HepG2 (cell line): ENCODE results near the gene ZNF624. TPM values are rescaled to one million over a fixed set of nuclear protein-coding genes. Genes with fewer than 3 reads are reported as not detected.

Source experiments
- ATAC-seq: fragments of 200-7000 bp; cut with Tn5 transposase; 3 replicates; pipeline ENCODE4 v1.9.1; 2020; ENCODE audit warnings: mild to moderate bottlenecking, moderate library complexity
- BruUV-seq: library from RNA; stranded (reverse); fragments of 400-500 nt; replicated peaks from 2 replicates; lab custom pipeline; 2021; lab: Mats Ljungman, UMichigan
- CTCF ChIA-PET: fragments of 300-600 bp; formaldehyde crosslinking; extraction: SDS; loops from one replicate; lab custom pipeline; 2021; ENCODE audit warnings: low total read pairs, inconsistent platforms, low intra/inter-chr PET ratio; lab: Yijun Ruan, JAX
- POLR2A ChIA-PET: fragments of 350-600 bp; sonication (Branson Sonifier 250); formaldehyde crosslinking; loops from one replicate; lab custom pipeline; 2020; ENCODE audit warnings: antibody characterized with exemption, inconsistent platforms; lab: Yijun Ruan, JAX
- DNase-seq: peaks from one replicate; pipeline ENCODE4 v3.0.0-alpha.2; 2015; ENCODE audit warnings: low spot score
- FAIRE-seq: peaks from 3 replicates; lab custom pipeline; 2011; peaks lifted over from hg19 to GRCh38; lab: Jason Lieb, UNC
- H2AFZ ChIP-seq: one replicate; pipeline ENCODE4 v1.6.1; 2011; ENCODE audit warnings: low read length, inconsistent platforms
- H3K27ac ChIP-seq: fragments of 300-600 bp; 3 replicates; pipeline ENCODE4 v1.8.0; 2011; ENCODE audit warnings: mixed run types, mild to moderate bottlenecking, mixed read lengths, low read length, inconsistent platforms; ENCODE audit not compliant: insufficient read depth; ENCODE audit errors: extremely low read length
- H3K27me3 ChIP-seq, 2 experiments: fragments of 200-600 bp in 1 of 2; 2 replicates in 1 of 2; 3 replicates in 1 of 2; pipeline versions ENCODE4 v1.6.0 to v1.8.0; 2011; ENCODE audit warnings: low read length in 2 of 2, mild to moderate bottlenecking in 2 of 2, moderate library complexity in 2 of 2, inconsistent platforms in 1 of 2; ENCODE audit not compliant: insufficient read depth in 2 of 2, control insufficient read depth in 1 of 2
- H3K36me3 ChIP-seq, 2 experiments: fragments of 200-600 bp in 1 of 2; replicated peaks in 1 of 2; 2 replicates in 1 of 2; 3 replicates in 1 of 2; pipeline versions ENCODE4 v1.5.1 to v1.8.0; 2011; ENCODE audit warnings: low read length in 2 of 2, inconsistent platforms in 1 of 2; ENCODE audit not compliant: insufficient read depth in 2 of 2, control insufficient read depth in 1 of 2
- H3K4me1 ChIP-seq: 2 replicates; pipeline ENCODE4 v1.5.1; 2012; ENCODE audit warnings: low read length, inconsistent platforms; ENCODE audit not compliant: insufficient read depth
- H3K4me2 ChIP-seq: 2 replicates; pipeline ENCODE4 v1.6.0; 2011; ENCODE audit warnings: low read depth, low read length, inconsistent platforms
- H3K4me3 ChIP-seq, 3 experiments: fragments of 200-600 bp in 1 of 3; sonication (generic), shearing (Covaris generic) in 1 of 3; replicated peaks in 1 of 3; 2 replicates each; pipeline ENCODE4 v1.5.1; 2011 to 2016; ENCODE audit warnings: low read length in 3 of 3, inconsistent platforms in 2 of 3, low read depth in 2 of 3, mild to moderate bottlenecking in 2 of 3, control low read depth in 1 of 3, mixed read lengths in 1 of 3; ENCODE audit not compliant: insufficient read depth in 1 of 3
- H3K79me2 ChIP-seq: one replicate; pipeline ENCODE4 v1.6.1; 2011; ENCODE audit warnings: low read length, inconsistent platforms; ENCODE audit not compliant: insufficient read depth
- H3K9ac ChIP-seq: 2 replicates; pipeline ENCODE4 v1.6.0; 2011; ENCODE audit warnings: mild to moderate bottlenecking, low read depth, low read length, inconsistent platforms; ENCODE audit not compliant: insufficient read depth
- H3K9me3 ChIP-seq: 2 replicates; pipeline ENCODE4 v1.5.1; 2012; ENCODE audit warnings: mild to moderate bottlenecking, low read length
- H4K20me1 ChIP-seq: 2 replicates; pipeline ENCODE4 v1.6.0; 2011; ENCODE audit warnings: inconsistent platforms, mild to moderate bottlenecking, low read length, moderate library complexity; ENCODE audit not compliant: insufficient read depth
- ARID2 ChIP-seq: sonication (generic); formaldehyde crosslinking; IDR thresholded peaks from 2 replicates; pipeline ENCODE4 v1.8.1; 2022; ENCODE audit warnings: mild to moderate bottlenecking, missing genetic modification reagents, borderline replicate concordance
- BRF2 ChIP-seq: sonication (generic); formaldehyde crosslinking; IDR thresholded peaks from 2 replicates; pipeline ENCODE4 v1.8.1; 2022; ENCODE audit warnings: mild to moderate bottlenecking, missing genetic modification reagents
- TEAD3 ChIP-seq: optimal IDR thresholded peaks from 2 replicates; pipeline ENCODE3; 2016; ENCODE audit warnings: borderline replicate concordance
- THAP11 ChIP-seq: IDR thresholded peaks from 2 replicates; pipeline ENCODE4 v1.6.1; 2016; ENCODE audit warnings: missing biosample characterization, missing genetic modification reagents
- TRAFD1 ChIP-seq: sonication (generic); formaldehyde crosslinking; IDR thresholded peaks from 2 replicates; pipeline ENCODE4 v1.5.1; 2020; ENCODE audit warnings: missing genetic modification reagents, mild to moderate bottlenecking, borderline replicate concordance
- XRCC5 ChIP-seq: fragments of 200-400 bp; formaldehyde crosslinking; optimal IDR thresholded peaks from 2 replicates; pipeline ENCODE3; 2017; ENCODE audit warnings: mild to moderate bottlenecking, low read length
- ZBTB2 ChIP-seq: sonication (generic); formaldehyde crosslinking; IDR thresholded peaks from 2 replicates; pipeline ENCODE4 v1.8.0; 2022; ENCODE audit warnings: low read depth, missing genetic modification reagents
- ZBTB3 ChIP-seq: sonication (generic); formaldehyde crosslinking; IDR thresholded peaks from 2 replicates; pipeline ENCODE4 v1.4.0; 2020; ENCODE audit warnings: low read depth, mild to moderate bottlenecking, moderate library complexity, missing genetic modification reagents, borderline replicate concordance
- ZNF446 ChIP-seq: sonication (generic); formaldehyde crosslinking; IDR thresholded peaks from 2 replicates; pipeline ENCODE4 v1.5.0; 2020; ENCODE audit warnings: mild to moderate bottlenecking, missing genetic modification reagents
- ZNF547 ChIP-seq: sonication (generic); formaldehyde crosslinking; IDR thresholded peaks from 2 replicates; pipeline ENCODE4 v1.5.1; 2020; ENCODE audit warnings: mild to moderate bottlenecking, missing genetic modification reagents
- ZNF704 ChIP-seq: sonication (generic); formaldehyde crosslinking; IDR thresholded peaks from 2 replicates; pipeline ENCODE4 v1.8.1; 2023; ENCODE audit warnings: mild to moderate bottlenecking, inconsistent platforms, moderate library complexity, missing genetic modification reagents, borderline replicate concordance
- ZNF737 ChIP-seq: sonication (generic); formaldehyde crosslinking; IDR thresholded peaks from 2 replicates; pipeline ENCODE4 v1.5.0; 2020; ENCODE audit warnings: missing genetic modification reagents, mild to moderate bottlenecking, borderline replicate concordance
- ZNF746 ChIP-seq: sonication (generic); formaldehyde crosslinking; IDR thresholded peaks from 2 replicates; pipeline ENCODE4 v1.8.0; 2022; ENCODE audit warnings: mild to moderate bottlenecking, missing genetic modification reagents
- WGBS: methylation state at CpG from one replicate; pipeline ENCODE4 v1.1.6; 2017; ENCODE audit warnings: low lambda C conversion rate; 5-methylcytosine and 5-hydroxymethylcytosine counted together
- in situ Hi-C: cut with HindIII; loops from 2 replicates; pipeline ENCODE4 v1.10.0; 2017; ENCODE audit warnings: low pct_unique_long_range_greater_than_20kb; ENCODE audit not compliant: extremely low pct_ligation_motif_present
- intact Hi-C: fragments of 100-400 bp; cut with micrococcal nuclease; formaldehyde crosslinking; loops from one replicate; pipeline ENCODE4 v1.10.0; 2022; ENCODE audit not compliant: unreplicated experiment
- polyA plus RNA-seq, 8 experiments: library from polyadenylated mRNA; depleted of rRNA in 3 of 8; stranded (reverse) in 7 of 8; unstranded in 1 of 8; fragments of >200 nt; fragmentation: Illumina TruSeq in 4 of 8; extraction: Trizol in 4 of 8; gene quantifications; 2 replicates each; pipeline versions ENCODE4 v1.2.1 to v1.2.3, GENCODE V29; 2011 to 2016; ENCODE audit warnings: low read depth in 4 of 8, missing spikeins in 1 of 8, mixed read lengths in 1 of 8; ENCODE audit not compliant: insufficient read depth in 1 of 8
- total RNA-seq, 5 experiments: library from RNA; depleted of rRNA; stranded (reverse); fragments of >200 nt; fragmentation: Illumina TruSeq; extraction: Trizol; gene quantifications; 2 replicates each; pipeline ENCODE4 v1.2.3, GENCODE V29; 2016; ENCODE audit warnings: low read depth in 1 of 5

Gene ZNF624
- total and polyA plus RNA-seq, 2 of the 13 experiments (the other 11 are each of a cell fraction or from before 2014, with no cell fraction given), result 0.75 to 3.5 TPM

- Histone ChIP-seq H3K4me1 (peaks cover 22% of the 10 kb centered on the region), H3K27me3 (peaks cover 0 to 21% of the 10 kb centered on the region in 2 experiments; a peak in 4 of 5 replicates), H3K9ac (peak overlapping the region; percentile 40; the same call in 1 of the 2 replicates), H3K27ac (no peak overlapping the region), H3K4me3 (peak overlapping the region; percentile 49 to 72 (median 51); a peak in 5 of 6 replicates), H3K9me3 (peaks cover 4% of the 10 kb centered on the region; the same call in 1 of the 2 replicates), H3K4me2 (peak overlapping the region; percentile 84), H3K79me2 (no peaks in the 10 kb centered on the region), H3K36me3 (no peaks in the 10 kb centered on the region), H4K20me1 (no peaks in the 10 kb centered on the region), H2AFZ (no peak overlapping the region)
- CTCF ChIA-PET, result interaction anchor here (0.8 to 2.2 kb wide), 3 partner anchors 52 to 136 kb away, joined by 3 to 11 read pairs (median 8); partner anchors contain the start of gene CCDC144A
- POLR2A ChIA-PET, result no interaction called here
- in situ Hi-C loops (no loop called here), intact Hi-C loops (loop anchor here (1.0 kb wide), 1 partner anchor 52 kb away; no protein-coding TSS in a partner anchor)
- 24% methylated on average over 11 of the region's 53 CpGs for WGBS
- ATAC-seq, result peak; percentile 88
- no TSS peak for BruUV-seq
- DNase-seq, result peak; percentile 75
- FAIRE-seq, result peak; percentile 53
- no peak; the same call in 1 of the 2 replicates for TF ChIP-seq BRF2 (CRISPR knock-in tag)
- peak; percentile 61; the same call in 1 of the 2 replicates for TF ChIP-seq ZNF704 (CRISPR knock-in tag)
- TF ChIP-seq ZNF446 (CRISPR knock-in tag), result 0 out of 2 replicates have a peak, but pooled peaks have one; percentile 27
- TF ChIP-seq ZNF737 (CRISPR knock-in tag), result no peak
- TF ChIP-seq THAP11 (CRISPR knock-in tag), result peak; percentile 63
- TF ChIP-seq ZBTB3 (CRISPR knock-in tag), result no peak
- TF ChIP-seq ZNF746 (CRISPR knock-in tag), result no peak
- TF ChIP-seq ARID2 (CRISPR knock-in tag), result no peak
- no peak for TF ChIP-seq TRAFD1 (CRISPR knock-in tag)
- TF ChIP-seq ZBTB2, result no peak
- TF ChIP-seq TEAD3 (CRISPR knock-in tag), result peak; percentile 23
- peak; percentile 88 for TF ChIP-seq XRCC5
- 0 out of 2 replicates have a peak, but pooled peaks have one; percentile 70 for TF ChIP-seq ZNF547
These were observed 64.3 kb downstream of the ZNF624 start for GRCh38 chr17:16589097-16589969.
